ENCODE data around the gene FAM83E. TPM values are rescaled to one million over a fixed set of nuclear protein-coding genes. Genes with fewer than 3 reads are reported as not detected.
A peak's percentile ranks its signal among the peaks of the same experiment; 100 is the strongest.

Gene FAM83E
- total RNA-seq, 1 experiment from 2014 or later = 5.5 TPM

GRCh38 chr19:48634424-48635262, 19.8 kb upstream of the FAM83E start:
- H3K36me3 ChIP-seq (ENCODE audit: insufficient read depth, low read length, poor library complexity, severe bottlenecking) = peaks cover 19% of the 10 kb centered on the region
- H3K27ac ChIP-seq (ENCODE audit: low read depth, low read length, poor library complexity, severe bottlenecking) = peak overlapping the region; percentile 91
- no peaks in the 10 kb centered on the region for H3K9me3 ChIP-seq (ENCODE audit: low read depth, low read length, poor library complexity, severe bottlenecking)
- POLR2A ChIA-PET (ENCODE audit: low non-redundant PET) = interaction anchor here (0.9 kb wide), 1 partner anchor 11 kb away, joined by 3 read pairs; no protein-coding TSS in a partner anchor
- peak overlapping the region; percentile 67 for H3K4me3 ChIP-seq (ENCODE audit: low read depth, low read length, poor library complexity, severe bottlenecking)
- intact Hi-C loops (cut with micrococcal nuclease; ENCODE audit: unreplicated experiment) = no loop called here
- DNase-seq (ENCODE audit: low spot score) = peak; percentile 99
- BruUV-seq (replicated peaks) = no TSS peak
- TF ChIP-seq EZH2 (IDR thresholded peaks at IDR 0.05; ENCODE audit: borderline replicate concordance, low read depth, low read length, poor library complexity, severe bottlenecking) (no peak), CTCF (conservative IDR thresholded peaks at IDR 0.05; ENCODE audit: low read depth, low read length) (no peak)
- CTCF ChIA-PET = no interaction called here
- H3K4me1 ChIP-seq (ENCODE audit: insufficient read depth, low read length, poor library complexity, severe bottlenecking) = peaks cover 53% of the 10 kb centered on the region
- no peaks in the 10 kb centered on the region for H3K27me3 ChIP-seq (replicated peaks; ENCODE audit: insufficient read depth, low read depth, low read length, poor library complexity)

GRCh38 chr19:48634036-48634342, 19.1 kb upstream of the FAM83E start:
- ChIA-PET POLR2A (ENCODE audit: low non-redundant PET) (interaction anchor here (0.6 to 0.9 kb wide), 2 partner anchors 10 to 350 kb away, joined by 3 to 4 read pairs; no protein-coding TSS in a partner anchor), CTCF (interaction anchor here (0.6 kb wide), 1 partner anchor 45 kb away, joined by 15 read pairs; no protein-coding TSS in a partner anchor)
- Histone ChIP-seq H3K4me3 (ENCODE audit: low read depth, low read length, poor library complexity, severe bottlenecking) (peak overlapping the region; percentile 33), H3K4me1 (ENCODE audit: insufficient read depth, low read length, poor library complexity, severe bottlenecking) (peaks cover 53% of the 10 kb centered on the region), H3K36me3 (ENCODE audit: insufficient read depth, low read length, poor library complexity, severe bottlenecking) (peaks cover 19% of the 10 kb centered on the region), H3K27ac (ENCODE audit: low read depth, low read length, poor library complexity, severe bottlenecking) (peak overlapping the region; percentile 91), H3K9me3 (ENCODE audit: low read depth, low read length, poor library complexity, severe bottlenecking) (no peaks in the 10 kb centered on the region), H3K27me3 (replicated peaks; ENCODE audit: insufficient read depth, low read depth, low read length, poor library complexity) (no peaks in the 10 kb centered on the region)
- no peak for DNase-seq (ENCODE audit: low spot score)
- intact Hi-C loops (cut with micrococcal nuclease; ENCODE audit: unreplicated experiment) = no loop called here
- no TSS peak for BruUV-seq (replicated peaks)
- TF ChIP-seq CTCF (conservative IDR thresholded peaks at IDR 0.05; ENCODE audit: low read depth, low read length) (no peak), EZH2 (IDR thresholded peaks at IDR 0.05; ENCODE audit: borderline replicate concordance, low read depth, low read length, poor library complexity, severe bottlenecking) (no peak)

- H3K4me3 ChIP-seq (ENCODE audit: low read depth, low read length, poor library complexity, severe bottlenecking) = peak overlapping the region; percentile 33
These were observed 18.5 kb upstream of the FAM83E start for GRCh38 chr19:48633148-48634035.

More at GRCh38 chr19:48633148-48634035, 18.5 kb upstream of the FAM83E start:
- TF ChIP-seq CTCF (conservative IDR thresholded peaks at IDR 0.05; ENCODE audit: low read depth, low read length) (no peak), EZH2 (IDR thresholded peaks at IDR 0.05; ENCODE audit: borderline replicate concordance, low read depth, low read length, poor library complexity, severe bottlenecking) (no peak)
- H3K9me3 ChIP-seq (ENCODE audit: low read depth, low read length, poor library complexity, severe bottlenecking) = no peaks in the 10 kb centered on the region
- H3K36me3 ChIP-seq (ENCODE audit: insufficient read depth, low read length, poor library complexity, severe bottlenecking) = peaks cover 19% of the 10 kb centered on the region
- CTCF ChIA-PET = interaction anchor here (0.6 kb wide), 1 partner anchor 45 kb away, joined by 15 read pairs; no protein-coding TSS in a partner anchor
- no TSS peak for BruUV-seq (replicated peaks)
- intact Hi-C loops (cut with micrococcal nuclease; ENCODE audit: unreplicated experiment) = no loop called here
- POLR2A ChIA-PET (ENCODE audit: low non-redundant PET) = interaction anchor here (0.6 kb wide), 1 partner anchor 351 kb away, joined by 4 read pairs; no protein-coding TSS in a partner anchor
- peak overlapping the region; percentile 91 for H3K27ac ChIP-seq (ENCODE audit: low read depth, low read length, poor library complexity, severe bottlenecking)
- no peak for DNase-seq (ENCODE audit: low spot score)
- H3K27me3 ChIP-seq (replicated peaks; ENCODE audit: insufficient read depth, low read depth, low read length, poor library complexity) = no peaks in the 10 kb centered on the region
- peaks cover 47% of the 10 kb centered on the region for H3K4me1 ChIP-seq (ENCODE audit: insufficient read depth, low read length, poor library complexity, severe bottlenecking)

Measured in A673 (cell line).